HCT116 (cell line): ENCODE results near the gene IL3RA.

Experiments
- EZH2 ChIP-seq: fragments of 200-600 bp; sonication (generic); IDR thresholded peaks from 2 replicates; pipeline ENCODE4 v1.6.1; 2017; ENCODE audit warnings: antibody characterized with exemption, mixed run types
- JUND ChIP-seq: IDR thresholded peaks from 2 replicates; pipeline ENCODE4 v1.6.1; 2012
- POLR2A ChIP-seq: IDR thresholded peaks from 2 replicates; pipeline ENCODE4 v1.7.0; 2011; ENCODE audit warnings: borderline replicate concordance; ENCODE audit not compliant: insufficient read depth, insufficient read length; ENCODE audit errors: extremely low read depth
- POLR2AphosphoS5 ChIP-seq: IDR thresholded peaks from 2 replicates; pipeline ENCODE4 v1.6.1; 2011; ENCODE audit warnings: mild to moderate bottlenecking, low read depth, low read length, moderate library complexity
- TCF7L2 ChIP-seq: IDR thresholded peaks from 2 replicates; pipeline ENCODE4 v1.7.0; 2011; ENCODE audit warnings: borderline replicate concordance, inconsistent platforms; ENCODE audit not compliant: insufficient read depth, insufficient read length; ENCODE audit errors: extremely low read depth
- TF ChIP-seq, protein P1 (sequence below), 3 experiments: fragments of 200-600 bp in 1 of 3; sonication (generic) in 1 of 3; IDR thresholded peaks in 2 of 3; conservative IDR thresholded peaks in 1 of 3; 2 replicates each; pipeline ENCODE4 v1.5.1; 2012 to 2017; ENCODE audit warnings: low read depth in 2 of 3, low read length in 2 of 3, antibody characterized with exemption in 1 of 3, borderline replicate concordance in 1 of 3, control low read depth in 1 of 3, mild to moderate bottlenecking in 1 of 3, mixed read lengths in 1 of 3, mixed run types in 1 of 3, moderate library complexity in 1 of 3; ENCODE audit not compliant: insufficient read depth in 1 of 3
- TF ChIP-seq, protein P2 (sequence below): IDR thresholded peaks from 2 replicates; pipeline ENCODE4 v1.6.1; 2012; ENCODE audit warnings: low read depth

DNA sequence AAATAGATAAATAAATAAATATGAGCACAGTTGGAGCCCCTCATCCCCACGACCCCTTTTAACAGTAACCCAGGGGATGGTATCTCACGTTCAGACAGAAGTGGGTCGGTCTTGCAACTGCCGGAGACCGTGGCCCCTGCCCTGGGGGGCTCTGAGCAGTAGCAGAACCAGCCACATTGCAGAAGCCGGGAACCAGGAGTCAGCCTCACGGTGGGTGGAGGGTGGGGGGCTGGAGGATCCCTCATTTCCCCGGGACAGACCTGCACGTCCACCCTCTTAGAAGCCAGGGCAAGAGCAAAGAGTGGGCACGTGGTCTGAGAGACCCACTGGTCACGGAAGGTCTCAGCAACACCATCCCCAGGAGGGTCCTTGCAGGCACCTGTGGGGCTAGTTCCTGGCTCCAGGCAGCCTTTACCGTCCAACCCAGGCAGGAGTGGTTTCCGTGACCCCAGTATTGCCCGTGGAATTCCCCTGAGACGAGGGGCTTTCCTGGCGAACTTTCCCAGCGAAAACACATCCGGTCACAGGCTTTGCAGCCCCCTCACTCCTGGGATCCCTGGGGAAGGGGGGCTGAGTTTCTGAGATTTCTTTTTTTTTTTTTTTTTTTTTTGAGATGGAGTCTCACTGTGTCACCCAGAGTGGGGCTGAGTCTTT, 8.8 kb upstream of the IL3RA start:
- TF ChIP-seq, protein P1, sequence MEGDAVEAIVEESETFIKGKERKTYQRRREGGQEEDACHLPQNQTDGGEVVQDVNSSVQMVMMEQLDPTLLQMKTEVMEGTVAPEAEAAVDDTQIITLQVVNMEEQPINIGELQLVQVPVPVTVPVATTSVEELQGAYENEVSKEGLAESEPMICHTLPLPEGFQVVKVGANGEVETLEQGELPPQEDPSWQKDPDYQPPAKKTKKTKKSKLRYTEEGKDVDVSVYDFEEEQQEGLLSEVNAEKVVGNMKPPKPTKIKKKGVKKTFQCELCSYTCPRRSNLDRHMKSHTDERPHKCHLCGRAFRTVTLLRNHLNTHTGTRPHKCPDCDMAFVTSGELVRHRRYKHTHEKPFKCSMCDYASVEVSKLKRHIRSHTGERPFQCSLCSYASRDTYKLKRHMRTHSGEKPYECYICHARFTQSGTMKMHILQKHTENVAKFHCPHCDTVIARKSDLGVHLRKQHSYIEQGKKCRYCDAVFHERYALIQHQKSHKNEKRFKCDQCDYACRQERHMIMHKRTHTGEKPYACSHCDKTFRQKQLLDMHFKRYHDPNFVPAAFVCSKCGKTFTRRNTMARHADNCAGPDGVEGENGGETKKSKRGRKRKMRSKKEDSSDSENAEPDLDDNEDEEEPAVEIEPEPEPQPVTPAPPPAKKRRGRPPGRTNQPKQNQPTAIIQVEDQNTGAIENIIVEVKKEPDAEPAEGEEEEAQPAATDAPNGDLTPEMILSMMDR (IDR thresholded peaks at IDR 0.05 in 2 of 3, conservative IDR thresholded peaks at IDR 0.05 in 1 of 3; ENCODE audit: borderline replicate concordance in 1 of 3, insufficient read depth in 1 of 3, low read depth in 2 of 3, low read length in 2 of 3) = no peak
- TF ChIP-seq EZH2 (no peak), POLR2AphosphoS5 (no peak), TCF7L2 (no peak), POLR2A (no peak), JUND (no peak)
- TF ChIP-seq, protein P2, sequence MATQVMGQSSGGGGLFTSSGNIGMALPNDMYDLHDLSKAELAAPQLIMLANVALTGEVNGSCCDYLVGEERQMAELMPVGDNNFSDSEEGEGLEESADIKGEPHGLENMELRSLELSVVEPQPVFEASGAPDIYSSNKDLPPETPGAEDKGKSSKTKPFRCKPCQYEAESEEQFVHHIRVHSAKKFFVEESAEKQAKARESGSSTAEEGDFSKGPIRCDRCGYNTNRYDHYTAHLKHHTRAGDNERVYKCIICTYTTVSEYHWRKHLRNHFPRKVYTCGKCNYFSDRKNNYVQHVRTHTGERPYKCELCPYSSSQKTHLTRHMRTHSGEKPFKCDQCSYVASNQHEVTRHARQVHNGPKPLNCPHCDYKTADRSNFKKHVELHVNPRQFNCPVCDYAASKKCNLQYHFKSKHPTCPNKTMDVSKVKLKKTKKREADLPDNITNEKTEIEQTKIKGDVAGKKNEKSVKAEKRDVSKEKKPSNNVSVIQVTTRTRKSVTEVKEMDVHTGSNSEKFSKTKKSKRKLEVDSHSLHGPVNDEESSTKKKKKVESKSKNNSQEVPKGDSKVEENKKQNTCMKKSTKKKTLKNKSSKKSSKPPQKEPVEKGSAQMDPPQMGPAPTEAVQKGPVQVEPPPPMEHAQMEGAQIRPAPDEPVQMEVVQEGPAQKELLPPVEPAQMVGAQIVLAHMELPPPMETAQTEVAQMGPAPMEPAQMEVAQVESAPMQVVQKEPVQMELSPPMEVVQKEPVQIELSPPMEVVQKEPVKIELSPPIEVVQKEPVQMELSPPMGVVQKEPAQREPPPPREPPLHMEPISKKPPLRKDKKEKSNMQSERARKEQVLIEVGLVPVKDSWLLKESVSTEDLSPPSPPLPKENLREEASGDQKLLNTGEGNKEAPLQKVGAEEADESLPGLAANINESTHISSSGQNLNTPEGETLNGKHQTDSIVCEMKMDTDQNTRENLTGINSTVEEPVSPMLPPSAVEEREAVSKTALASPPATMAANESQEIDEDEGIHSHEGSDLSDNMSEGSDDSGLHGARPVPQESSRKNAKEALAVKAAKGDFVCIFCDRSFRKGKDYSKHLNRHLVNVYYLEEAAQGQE = no peak
